Measurements from ENCODE around the gene GPR160.
"Not testable (repeated sequence)": the region's sequence is repeated elsewhere in the genome, so short reads cannot be mapped to it uniquely, and the experiment has no call there.

The GPR160 gene, protein sequence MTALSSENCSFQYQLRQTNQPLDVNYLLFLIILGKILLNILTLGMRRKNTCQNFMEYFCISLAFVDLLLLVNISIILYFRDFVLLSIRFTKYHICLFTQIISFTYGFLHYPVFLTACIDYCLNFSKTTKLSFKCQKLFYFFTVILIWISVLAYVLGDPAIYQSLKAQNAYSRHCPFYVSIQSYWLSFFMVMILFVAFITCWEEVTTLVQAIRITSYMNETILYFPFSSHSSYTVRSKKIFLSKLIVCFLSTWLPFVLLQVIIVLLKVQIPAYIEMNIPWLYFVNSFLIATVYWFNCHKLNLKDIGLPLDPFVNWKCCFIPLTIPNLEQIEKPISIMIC

DNA sequence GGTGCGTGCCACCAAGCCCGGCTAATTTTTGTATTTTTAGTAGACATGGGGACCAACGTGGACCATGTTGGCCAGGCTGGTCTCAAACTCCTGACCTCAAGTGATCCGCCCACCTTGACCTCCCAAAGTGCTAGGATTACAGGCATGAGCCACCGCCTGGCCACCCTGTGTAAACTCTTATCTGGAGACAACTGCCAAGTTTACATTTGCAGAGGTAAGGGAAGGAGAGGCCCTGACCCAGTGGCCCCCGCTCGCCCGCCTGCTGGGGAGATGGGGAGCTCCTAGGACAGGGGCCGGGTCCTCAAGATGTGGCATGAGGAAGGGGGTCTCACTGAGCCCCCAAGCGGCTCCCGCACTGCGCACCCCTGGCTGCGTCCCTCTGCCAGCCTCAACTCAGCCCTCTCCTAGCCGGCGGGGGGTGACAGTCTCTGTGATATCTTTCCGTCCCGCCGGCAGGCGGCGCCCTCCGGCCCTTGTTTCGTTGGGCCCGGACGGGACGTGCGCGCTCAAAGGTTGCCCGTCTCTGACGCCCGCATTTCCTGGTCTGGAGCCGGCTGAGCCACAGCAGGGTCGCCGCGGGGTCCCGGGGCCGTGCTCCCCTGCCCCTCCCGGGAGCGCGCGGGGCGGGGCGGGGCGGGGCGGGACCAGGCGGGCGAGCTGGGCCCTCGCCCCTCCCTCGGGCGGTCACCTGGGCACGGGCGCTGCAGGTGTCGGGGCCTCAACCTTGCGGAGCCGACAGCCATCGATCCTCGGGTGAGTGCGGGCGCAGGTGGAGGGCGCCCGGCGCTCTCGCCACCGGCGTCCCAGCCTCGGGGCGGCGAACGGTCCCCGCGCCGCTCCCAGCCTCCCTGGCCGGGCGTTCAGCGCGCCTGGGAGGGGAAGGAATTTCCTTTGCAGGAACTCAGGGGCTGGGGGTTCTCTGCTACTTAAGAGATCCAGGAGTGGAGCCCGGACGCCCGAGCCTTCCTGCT lies at the start of gene GPR160:
Gene GPR160, plus strand, starts transcription at position 533 of the 971 bp plus-strand sequence. CDS start 45,978 bp downstream, outside the sequence.
- DNase-seq (ENCODE audit: low spot score): peak; percentile 61

DNA sequence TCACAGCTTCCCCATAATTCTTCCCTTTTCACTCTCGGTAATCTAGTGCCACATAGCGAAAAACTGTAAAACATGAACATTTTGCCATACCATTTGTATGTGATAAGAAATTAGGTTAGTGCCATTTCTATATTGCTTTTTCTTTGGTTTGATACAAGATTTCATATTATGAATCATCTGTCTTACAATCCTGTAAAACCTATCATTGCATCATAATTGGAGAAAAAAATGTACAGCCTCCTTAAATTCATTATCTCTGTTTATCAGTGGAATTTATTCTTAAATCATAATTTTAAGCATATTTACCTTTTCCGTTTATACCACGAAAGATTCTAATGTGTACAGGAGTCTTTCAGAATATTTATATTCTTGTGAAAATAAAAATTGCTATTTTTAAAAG lies 47.4 kb upstream of the GPR160 start:
- DNase-seq (ENCODE audit: low spot score): no peak

DNA sequence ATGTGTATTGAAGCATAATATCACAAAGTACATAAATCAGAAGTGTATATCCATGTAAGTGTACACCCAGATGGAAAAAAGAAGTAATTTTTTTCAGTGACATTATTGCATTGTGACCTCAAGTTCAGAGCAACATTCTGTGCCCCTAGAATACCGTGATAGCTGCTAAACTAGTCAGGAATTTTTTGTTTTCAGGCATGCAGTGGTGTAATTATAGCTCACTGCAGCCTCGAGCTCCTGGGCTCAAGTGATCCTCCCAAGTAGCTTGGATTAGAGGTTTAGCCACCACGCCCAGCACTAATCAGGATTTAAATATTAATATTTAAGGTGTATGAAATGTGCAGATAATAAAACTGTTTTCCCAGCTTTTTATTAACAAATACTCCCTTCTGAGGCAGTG lies 45.6 kb upstream of the GPR160 start:
- DNase-seq (ENCODE audit: low spot score): no peak

DNA sequence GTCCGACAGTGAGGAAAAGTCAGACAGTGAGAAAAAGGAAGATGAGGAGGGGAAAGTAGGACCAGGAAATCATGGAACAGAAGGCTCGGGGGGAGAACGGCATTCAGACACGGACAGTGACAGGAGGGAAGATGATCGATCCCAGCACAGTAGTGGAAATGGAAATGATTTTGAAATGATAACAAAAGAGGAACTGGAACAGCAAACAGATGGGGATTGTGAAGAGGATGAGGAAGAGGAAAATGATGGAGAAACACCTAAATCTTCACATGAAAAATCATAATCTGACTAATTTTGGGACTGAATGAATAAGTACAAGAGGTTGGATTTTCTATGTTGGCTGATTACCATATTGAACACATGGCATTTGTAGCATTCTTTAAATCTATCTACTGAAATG lies 45.0 kb upstream of the GPR160 start:
- no peak for DNase-seq (ENCODE audit: low spot score)

DNA sequence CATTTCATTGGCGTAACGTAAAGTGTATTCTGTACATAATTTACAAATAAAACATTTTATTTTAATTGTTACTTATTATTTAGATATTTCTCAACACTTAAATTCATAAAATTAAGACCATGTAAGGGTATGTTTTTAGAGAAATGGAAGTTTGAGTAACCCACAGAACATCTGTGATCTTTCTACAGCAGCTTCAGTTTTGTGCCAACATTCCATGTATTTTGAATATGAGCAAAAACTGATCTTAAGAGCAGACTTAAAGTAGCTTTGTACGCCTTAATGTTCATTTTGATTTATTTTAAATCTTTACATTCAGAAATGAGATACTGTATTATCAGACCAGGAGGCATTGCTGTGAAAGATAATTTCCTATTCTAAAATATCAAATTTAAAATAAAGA lies 44.0 kb upstream of the GPR160 start:
- DNase-seq (ENCODE audit: low spot score): no peak

DNA sequence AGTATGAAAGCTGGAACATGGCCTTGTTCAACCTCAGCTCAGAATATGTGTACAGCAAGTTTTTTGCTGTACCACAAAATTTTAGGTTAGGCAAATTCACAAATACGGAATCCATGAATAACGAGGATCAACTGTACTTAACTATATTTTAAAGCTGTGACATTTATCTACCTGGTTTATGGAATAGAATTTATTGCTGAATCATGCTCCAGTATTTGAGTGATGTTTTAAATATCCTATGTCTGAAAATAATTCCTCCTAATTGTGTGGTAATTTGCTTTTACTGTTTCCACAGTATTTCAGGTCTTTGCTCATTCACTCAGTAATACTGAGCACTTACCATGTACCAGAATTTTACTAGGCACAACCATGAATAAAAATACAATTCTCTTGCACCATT lies 41.7 kb upstream of the GPR160 start:
- DNase-seq (ENCODE audit: low spot score): no peak

DNA sequence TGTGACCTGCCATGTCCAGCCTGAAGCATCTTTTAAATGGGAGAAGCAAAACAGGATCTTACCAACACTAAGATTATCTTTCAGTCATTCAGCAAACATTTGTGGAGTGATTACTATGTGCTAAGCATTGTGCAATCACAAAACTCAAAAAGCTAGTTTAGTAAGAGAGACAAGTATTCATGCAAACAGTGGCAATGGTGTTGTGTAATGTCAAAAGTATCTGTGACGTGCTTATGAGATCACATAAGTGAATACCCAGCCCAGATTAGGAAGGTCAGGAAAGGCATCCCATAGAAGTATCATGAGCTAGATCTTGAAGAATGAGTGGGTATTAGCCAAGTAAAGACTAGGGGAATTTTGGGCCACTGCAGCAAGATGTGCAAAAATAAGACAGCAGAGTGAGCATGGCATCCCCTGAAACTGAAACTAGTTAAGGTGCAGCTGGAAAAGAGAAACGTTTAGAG lies 39.1 kb upstream of the GPR160 start:
- peak; percentile 61 for DNase-seq (ENCODE audit: low spot score)

DNA sequence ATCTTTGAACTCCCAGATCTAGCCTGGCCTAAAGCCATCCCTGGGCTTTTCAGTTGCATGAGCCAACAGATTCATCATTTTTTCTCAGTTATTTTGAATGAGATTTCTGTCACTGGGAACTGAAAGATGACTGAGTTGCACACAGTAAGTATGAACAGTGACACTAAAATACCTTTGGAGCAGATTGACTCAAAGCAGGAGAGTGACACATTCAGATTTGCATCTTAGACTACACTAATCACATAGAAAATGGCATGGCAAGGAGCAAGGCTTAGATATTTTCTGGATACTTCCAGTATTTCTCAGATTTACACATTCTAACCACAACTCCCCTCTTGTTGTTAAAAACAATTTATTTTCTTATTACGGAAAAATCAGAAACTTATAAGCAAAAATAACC lies 38.4 kb upstream of the GPR160 start:
- DNase-seq (ENCODE audit: low spot score): no peak

DNA sequence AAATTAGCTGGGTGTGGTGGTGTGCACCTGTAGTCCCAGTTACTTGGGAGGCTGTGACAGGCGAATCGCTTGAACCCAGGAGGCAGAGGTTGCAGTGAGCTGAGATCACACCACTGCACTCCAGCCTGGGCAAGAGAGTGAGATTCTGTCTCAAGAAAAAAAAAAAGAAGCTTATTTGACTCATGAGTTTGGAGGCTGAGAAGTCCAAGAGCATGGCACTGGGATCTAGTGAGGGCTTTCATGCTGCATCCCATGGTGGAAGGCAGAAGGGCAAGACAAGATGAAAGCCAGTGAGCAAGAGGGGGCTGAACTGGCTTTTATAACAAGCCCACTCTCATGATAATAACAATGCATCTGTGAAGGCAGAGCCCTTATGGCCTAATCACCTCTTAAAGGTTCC lies 37.7 kb upstream of the GPR160 start:
- DNase-seq (ENCODE audit: low spot score): no peak

DNA sequence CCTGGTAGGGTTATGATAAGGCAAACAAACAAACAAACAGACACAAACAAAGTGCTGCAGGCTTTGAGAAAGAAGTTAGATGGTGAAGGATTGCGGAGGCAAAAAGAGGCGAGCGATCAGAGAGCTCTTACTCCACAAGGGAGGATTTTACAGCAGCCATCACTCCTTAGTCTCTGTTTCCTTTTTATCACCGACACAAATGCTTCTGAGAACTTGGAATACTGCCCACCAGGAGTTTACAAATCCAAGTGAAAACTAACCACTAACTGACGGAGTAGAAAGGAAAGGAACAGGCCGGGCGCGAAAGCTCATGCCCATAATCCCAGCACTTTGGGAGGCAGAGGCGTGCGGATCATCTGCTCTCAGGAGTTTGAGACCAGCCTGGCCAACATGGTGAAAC lies 35.6 kb upstream of the GPR160 start:
- DNase-seq (ENCODE audit: low spot score): no peak

DNA sequence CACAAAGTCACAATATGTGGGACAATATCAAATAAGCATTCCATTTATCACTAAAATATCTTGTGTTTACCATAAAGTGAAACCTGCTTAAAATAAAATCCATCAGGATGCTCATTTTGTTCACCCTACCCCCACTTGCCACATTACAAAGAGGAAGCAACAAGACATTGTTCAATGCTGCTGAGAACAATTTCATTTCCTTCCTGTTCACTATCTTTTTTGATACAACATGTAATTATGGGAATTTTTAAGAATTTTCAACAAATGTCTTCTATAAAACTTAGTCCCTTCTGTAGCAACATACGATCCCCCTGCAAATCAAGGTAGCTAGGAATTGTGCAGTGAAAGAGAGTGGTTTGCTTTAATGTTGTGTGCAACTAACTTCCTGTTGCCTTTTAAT lies 34.9 kb upstream of the GPR160 start:
- no peak for DNase-seq (ENCODE audit: low spot score)

DNA sequence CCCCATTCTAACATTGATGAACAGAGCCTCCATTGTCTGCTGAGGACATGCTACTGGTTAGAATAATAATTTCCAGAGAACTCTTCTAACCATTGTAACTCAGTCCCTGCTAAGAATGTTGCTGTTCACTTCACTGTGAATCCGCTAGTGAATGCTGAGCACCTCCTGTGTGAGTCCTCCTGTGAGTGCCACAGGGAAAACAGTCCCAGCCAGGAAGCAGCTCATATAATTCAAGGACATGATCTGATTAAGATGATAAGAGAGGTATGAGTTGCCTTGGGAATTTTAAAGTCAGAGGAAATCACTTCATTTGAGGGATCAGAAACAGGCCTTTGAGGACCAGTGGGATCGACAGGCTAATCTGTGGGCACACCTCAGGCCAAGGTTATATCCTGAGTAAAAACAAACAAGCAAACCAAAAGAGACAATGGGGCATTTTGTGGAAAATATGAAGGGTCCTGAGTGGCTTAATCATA lies 33.9 kb upstream of the GPR160 start:
- no peak for DNase-seq (ENCODE audit: low spot score)

DNA sequence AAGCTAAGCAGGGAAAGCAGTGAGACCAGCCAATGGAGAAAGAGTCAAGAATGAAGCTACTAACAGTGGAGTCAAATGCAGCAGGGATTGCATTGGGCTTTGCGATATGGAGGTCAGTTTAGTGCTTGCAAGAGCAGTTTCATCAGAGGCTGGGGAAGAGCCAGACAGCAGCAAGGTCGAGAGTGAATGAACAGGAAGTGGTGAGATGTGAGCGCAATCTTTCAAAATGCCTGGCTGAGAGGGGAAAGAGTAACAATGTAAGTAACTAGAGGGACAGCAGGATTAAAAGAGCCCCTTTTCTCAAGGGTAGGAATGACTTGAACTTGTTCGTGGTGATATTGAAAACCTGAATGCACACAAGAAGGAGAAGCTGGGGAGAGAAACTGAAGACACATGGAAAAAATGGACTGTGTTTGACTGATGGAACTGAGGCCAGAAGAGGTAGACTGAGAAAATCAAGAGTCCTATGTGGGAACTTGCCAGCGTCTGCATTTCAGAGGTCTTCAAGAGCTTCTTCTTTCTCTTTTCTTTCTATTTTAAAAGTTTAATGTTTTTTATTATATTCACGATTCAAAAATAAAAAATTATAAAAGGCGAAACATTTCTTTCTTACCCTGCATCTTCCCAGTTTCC lies 30.6 kb upstream of the GPR160 start:
- DNase-seq (ENCODE audit: low spot score): peak; percentile 30

DNA sequence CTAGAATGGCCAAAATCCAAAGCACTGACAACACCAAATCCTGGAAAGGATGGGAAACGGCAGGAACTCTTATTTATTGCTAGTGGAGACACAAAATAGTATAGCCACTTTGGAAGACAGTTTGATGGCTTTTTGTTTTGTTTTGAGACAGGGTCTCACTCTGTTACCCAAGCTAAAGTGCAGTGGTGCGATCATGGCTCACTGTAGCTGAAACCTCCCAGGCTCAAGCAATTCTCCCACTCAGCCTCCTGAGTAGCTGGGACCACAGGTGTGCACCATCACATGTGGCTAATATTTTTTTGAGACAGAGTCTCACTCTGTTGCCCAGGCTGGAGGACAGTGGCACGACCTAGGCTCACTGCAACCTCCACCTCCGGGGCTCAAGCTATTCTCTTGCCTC lies 27.3 kb upstream of the GPR160 start:
- no peak for DNase-seq (ENCODE audit: low spot score)

DNA sequence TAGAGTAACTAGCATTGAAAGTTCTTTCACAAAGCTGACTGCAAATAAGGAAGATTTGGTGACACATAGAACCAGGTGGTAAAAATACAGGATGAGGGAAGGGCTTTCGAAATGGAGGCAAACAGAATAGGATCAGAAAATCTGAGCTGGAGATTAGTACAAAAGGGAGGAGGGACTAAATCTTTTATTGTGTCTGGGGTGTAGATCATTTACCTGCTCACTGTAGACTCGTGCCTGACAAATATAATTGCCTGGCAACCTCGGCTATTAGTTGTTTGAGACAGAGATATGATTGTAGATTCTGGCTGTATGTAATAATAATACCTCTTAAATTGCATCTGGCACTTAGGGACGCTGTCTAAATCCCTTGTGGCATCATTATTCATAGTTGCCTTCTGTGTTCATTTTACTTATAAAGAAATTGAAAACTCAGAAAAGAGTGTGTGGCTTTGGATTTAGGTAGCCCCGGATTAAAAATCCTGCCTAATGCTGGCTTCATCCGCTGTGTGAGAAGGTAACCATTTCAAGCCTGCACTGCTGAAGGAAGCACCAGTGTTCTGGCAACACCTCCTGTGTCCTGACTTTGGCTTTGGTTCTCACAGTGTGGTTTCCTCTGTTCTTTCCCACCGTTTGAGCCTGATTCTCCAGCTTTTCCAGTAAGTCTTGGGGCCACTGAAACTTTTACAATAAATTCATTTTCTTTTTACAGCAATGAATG lies 25.0 kb upstream of the GPR160 start:
- no peak for DNase-seq (ENCODE audit: low spot score)

DNA sequence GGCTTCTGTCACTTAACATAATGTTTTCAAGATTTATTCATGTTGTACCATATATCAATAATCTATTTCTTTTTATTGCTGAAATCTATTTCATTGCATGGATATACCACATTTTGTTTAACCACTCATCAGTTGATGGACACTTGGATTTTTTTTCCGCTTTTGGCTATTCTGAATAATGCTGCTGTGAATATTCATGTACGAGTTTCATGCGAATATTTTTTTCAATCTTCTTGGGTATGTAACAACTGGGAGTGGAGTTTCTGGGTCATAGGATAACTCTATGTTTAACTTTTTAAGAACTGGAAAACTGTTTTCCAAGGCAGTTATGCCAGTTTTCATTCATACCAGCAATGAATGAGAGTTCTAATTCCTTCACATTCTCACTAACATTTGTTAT lies 21.7 kb upstream of the GPR160 start:
- DNase-seq (ENCODE audit: low spot score): no peak

DNA sequence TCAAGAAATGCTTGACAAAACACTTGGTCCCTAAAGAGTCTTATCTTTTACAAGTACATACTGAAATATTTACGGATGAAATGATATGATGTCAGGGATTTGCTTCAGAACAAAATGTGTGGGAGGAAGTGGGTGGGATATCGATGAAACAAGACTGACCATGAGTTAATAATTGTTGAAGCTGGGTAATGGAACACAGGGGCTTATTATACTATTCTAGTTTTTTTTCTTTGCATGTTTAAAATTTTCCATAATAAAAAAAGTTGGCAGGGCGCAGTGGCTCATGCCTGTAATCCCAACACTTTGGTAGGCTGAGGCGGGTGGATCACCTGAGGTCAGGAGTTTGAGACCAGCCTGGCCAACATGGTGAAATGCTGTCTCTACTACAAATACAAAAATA lies 18.5 kb upstream of the GPR160 start:
- not testable (repeated sequence) for DNase-seq (ENCODE audit: low spot score)

DNA sequence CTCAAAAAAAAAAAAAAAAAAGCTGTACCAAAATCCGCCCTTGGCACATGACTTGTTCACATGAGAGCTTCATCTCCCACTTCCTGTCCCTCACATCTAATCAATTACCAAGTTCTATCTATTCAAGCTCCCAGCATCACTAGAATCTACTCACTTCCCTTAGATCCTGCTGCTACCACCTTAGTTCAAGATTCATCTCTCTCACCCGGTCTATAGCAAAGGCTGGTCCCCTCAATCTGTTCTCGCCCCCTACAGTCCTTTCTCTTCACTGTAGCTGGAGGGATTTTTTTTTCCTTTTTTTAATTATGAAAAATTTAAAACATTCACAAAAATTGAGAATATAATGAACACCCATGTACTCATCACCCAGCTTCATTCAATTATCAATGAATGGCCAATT lies 16.7 kb upstream of the GPR160 start:
- no peak for DNase-seq (ENCODE audit: low spot score)

DNA sequence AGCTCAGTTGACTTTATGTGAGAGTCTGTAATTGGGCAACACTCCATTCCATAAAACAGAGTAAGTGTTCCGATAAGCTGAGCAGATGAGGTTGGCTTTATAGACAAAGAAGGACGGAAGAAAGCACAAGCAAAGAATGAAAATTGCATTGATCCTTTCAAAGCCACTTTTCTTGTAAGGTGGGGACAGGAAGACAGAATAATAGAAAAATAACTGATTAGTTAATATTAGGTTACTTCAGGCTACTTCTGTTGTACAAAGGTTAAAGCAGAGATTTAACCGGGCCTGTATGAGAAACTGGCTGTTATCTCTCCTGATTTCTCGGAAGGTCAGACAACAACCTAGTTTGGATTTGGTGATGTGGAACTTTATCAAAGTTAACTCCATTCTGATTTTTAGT lies 15.5 kb upstream of the GPR160 start:
- DNase-seq (ENCODE audit: low spot score): no peak

DNA sequence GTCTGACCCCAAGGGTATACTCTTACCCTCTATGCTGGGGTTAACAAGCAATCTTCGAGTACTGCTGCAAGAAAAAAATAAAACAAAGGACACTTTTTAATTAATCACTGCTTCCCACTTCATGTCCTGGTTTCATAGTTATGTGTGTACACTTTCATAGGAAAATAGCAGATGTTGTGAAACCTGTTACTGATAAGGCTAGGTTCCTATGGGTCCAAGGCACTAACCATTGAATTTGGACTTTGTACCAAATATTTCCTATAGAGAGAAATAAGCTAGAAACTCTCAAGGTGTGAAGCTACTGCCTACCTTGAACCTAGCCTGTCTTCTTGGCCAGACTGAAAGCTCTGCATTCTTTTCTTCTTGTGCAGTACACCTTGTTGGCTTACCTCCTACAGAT lies 14.6 kb upstream of the GPR160 start:
- no peak for DNase-seq (ENCODE audit: low spot score)

DNA sequence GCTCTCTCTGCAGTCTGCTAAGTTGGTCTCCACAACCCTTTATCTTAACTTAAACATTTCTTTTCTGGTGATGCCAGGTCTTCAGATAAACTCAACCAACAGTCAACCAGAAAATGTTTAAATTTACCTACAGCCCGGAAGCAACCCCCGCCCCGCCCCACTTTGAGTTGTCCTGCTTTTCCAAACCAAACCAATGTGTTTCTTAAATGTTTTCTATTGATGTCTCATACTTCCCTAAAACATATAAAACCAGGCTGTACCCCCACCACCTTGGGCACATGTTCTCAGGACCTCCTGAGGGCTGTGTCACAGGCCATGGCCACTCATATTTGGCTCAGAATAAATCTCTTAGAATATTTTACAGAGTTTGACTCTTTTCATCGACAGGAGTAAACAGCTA lies 13.2 kb upstream of the GPR160 start:
- DNase-seq (ENCODE audit: low spot score): no peak
